Activated CD4-positive, alpha-beta T cell treated with anti-CD3 and anti-CD28 coated beads, Interleukin-2, Interleukin-4, amounts not matched to agents 100 ng/mL and 50 ng/mL, durations not matched to agents 16 hours and 8 hours (primary cell): Measurements from ENCODE around the gene MAGI1.
A peak's percentile ranks its signal among the peaks of the same experiment; 100 is the strongest.
"Not testable (repeated sequence)": the region's sequence is repeated elsewhere in the genome, so short reads cannot be mapped to it uniquely, and the experiment has no call there.

Source experiments
- DNase-seq: peaks from one replicate; pipeline ENCODE4 v3.0.0-alpha.2; 2020; ENCODE audit warnings: low spot score

MAGI1 gene

DNA sequence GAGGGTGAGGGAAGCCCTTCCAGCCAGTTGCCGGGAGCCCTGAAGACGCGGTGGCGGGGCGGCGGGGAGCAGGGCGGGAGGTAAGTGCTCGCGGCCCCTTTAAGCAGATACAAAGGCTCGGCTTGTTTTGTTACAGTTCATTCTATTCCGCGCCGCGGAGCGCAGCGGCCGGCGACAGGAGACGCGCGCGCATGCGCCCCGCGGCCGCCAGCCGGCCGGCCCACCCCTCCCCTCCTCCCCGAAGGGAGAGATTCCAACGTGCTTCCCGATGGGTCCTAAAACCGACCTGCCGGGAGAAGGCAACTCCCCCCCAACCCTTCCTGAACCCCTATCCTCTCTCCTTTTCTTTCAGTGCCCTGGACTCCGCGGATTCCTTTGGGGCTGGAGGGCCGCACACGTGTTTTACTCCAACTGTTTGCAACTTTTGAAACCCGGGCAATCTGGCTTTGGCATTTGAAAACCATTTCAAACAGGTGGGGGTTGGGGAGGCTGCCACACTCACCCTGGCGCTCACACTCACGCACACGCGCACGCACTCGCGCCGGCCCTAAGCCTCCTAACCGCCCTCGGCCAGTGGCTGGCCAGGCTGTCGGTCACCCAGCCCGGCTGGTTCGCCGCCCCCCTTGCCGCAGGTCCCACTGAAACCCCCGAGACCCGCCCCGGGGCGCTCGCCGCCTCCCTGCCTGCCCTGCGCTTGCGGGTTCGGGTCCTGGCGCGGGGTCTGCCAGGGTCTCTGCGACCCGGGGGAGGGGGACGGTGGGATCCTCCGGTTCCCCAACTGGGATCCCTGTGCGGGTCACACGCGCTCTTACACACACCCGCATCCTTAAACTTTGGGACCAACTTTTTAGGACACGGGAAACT, at the start of gene MAGI1:
Gene MAGI1, minus strand, starts transcription at position 193 of the 864 bp plus-strand sequence. CDS start 610 bp downstream, outside the sequence.
- DNase-seq, result peak; percentile 66

DNA sequence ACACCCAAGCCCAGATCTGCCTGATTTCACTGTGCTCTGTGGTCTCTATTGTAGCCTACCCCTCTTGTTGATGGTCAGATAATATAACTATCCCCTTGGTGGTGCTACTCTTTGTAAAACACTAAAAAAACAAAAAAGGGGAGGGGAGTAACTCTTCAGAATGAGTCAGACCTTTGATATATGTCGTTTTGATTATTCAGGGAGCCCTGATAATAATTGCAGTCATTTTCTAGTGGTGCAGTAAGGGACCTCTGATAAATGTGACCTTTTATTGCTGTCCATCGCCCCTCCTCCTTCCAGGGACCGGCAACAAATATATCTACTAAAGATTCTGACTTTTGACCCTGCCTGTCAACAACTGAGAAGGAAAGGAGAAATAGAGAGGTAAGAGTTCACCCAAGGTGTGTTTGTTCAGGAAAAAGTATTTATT, 45.1 kb upstream of the MAGI1 start:
- no peak for DNase-seq

DNA sequence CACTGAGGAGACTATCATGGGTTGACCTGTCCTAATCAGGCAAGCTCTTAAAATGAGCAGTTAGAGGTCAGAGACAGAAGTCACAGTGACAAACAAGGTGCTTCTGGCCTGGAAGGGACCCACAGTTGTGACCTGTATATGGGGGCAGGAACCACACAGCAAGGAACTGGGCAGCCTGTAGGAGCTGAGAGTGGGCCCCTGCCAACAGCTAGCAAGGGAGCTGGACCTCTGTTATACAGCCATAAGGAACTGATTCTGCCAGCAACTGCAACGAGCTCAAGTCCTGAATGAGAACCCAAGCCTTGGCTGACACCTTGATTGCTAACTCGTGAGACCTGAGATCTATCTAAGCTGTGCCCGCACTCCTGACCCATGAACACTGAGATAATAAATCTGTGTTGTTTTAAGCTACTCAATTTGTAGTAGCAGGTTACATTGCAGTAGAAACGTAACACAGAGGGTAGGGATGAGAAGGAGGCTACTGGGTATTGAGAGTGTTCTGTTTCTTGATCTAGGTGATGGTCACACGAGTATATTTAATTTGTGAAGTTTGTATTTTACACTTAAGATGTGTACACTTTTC, 44.5 kb upstream of the MAGI1 start:
- no peak for DNase-seq

DNA sequence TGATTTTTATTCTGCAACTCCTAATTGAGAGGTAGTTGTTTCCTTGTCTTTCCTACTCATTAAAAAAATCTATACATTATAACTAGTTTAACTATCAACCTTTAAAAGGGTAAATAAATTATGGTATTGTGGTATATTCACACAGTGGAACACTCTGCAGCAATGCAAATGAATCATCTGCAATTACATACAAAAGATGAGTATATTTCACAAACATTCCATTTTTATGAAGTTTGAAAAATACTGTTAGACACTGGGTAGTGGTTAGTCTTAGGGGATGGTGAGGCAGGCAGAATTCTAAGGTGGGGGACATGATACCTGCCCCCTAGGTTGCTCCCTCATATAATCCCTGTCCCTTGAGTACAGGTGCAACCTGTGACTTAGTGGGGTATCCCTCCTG, 44.0 kb upstream of the MAGI1 start:
- DNase-seq, result no peak

DNA sequence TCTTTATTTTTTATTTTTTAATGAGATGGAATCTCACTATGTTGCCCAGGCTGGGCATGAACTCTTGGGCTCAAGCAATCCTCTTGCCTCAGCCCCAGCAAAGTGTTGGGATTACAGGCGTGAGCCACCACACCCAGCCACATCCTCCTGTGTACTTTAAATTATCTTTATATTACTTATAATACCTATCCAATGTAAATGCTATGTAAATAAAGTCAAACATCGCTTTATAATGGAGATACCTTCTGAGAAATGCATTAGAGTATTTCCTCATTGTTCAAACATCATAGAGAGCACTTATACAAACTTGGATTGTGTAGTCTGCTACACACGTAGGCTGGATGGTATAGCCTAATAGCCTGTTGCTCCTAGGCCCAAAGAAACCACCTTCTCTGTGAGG, 41.4 kb upstream of the MAGI1 start:
- no peak for DNase-seq

DNA sequence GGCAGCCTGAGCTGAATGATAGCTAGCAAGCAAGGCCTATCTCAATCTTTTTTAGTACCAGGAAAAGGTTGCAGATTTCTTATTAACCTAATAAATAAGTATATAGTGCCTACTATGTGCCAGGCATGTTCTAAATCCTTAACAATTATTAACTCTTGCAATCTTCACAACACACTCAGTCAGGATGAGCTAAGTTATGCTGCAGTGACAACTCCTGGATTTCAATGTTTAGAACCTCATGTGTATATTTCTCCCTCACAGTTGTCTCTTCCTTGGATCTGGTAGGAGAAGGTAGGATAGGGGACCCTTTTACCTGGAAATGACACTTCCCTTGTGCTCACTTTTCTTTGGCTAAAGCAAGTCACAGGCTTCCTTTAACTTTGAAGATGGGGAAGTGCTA, 39.3 kb upstream of the MAGI1 start:
- DNase-seq, result no peak

DNA sequence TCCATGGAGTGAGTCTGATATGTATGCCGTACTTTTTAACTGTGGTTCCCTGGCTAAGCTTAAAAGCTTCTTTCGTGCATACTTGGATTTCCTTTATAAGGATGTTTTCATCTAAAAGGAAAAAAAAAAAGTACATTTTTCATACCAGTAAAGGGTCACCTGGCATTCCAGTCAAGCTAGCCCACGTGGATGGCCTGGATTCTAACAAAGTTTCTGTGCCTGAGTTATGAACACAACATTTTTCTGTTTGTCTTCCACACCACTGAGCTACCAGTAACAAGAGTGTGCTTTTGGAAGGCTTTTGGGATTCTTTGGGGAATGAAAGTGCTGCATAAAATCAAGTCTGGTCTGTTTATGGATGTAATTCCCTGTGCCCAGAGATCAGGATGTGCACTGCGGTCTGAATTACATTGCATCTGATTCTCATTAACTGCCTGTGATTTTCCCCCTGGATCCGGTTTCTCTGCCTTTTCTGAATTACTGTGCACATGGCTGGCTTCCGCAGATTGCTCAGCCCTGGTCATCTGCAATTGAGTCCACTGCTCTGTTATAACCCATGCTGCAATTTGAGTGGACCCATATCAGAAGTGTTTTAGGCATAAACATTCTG, 38.2 kb upstream of the MAGI1 start:
- no peak for DNase-seq

DNA sequence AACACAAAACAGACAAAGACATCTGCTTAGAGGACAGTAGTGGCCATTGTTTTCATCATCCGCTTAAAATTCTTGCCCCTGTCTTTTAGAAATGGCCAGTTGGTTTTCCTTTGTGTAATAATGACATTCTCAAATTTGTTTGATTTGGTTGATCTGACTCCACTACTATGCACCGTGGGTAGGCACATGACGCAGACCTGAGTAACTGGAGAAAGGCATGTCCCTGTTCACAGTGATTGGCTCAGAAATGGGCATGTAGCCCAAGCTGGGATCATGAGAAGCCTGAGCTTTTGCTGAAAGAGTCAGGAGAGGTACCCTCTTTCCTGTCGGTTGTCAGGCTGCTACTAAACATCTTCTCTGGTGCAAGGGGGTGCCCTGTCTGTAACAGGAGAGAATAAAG, 36.6 kb upstream of the MAGI1 start:
- no peak for DNase-seq

DNA sequence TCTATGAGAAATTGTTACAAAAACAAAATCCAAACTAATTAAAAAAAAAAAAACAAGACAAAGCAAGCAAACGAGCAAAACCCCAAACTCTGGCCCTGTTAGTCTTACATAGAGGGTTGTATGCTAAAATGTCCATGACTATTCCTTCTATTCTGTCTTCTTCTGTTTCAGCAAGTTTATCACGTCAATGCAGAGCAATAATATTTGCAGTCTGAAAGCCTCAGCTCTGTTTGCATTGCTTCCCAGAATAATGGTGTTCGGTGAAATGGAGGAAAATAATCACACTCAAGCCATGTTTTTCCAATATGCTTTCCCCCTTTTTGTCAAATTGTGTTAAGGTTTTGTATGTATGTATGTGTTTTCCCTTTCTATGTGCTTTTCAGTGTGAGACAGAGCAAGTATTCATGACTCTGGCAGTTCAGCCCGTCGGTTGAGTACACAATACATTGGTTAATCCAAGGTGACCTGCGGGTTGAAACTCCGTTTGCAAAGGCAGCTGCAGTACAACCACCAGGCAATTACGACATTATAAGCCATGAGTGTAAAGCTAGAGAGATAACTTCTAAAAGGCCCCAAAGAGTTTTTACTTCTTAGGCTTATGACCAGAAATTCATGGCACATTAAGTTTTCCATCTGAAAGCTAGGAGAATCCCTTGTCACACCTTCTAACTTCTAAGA, 34.9 kb upstream of the MAGI1 start:
- no peak for DNase-seq

DNA sequence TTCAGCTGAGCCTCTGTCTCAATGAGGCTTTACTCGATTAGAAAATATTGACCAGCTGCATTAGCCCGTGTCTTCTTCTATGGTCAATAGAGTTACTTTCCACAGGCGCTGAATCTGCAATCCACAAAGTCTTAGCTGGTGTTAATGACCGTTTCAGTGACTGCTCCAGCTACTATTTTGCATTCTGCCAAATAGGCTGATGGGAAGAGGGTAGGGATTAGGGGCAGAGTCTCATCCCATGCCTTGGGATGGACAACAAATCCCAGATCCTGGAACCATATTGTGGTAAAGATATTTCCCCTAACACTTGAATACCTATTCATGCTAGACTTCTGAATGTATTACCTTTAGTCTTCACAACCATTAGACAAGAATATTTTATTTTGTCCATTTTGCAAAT, 29.5 kb upstream of the MAGI1 start:
- DNase-seq, result no peak

DNA sequence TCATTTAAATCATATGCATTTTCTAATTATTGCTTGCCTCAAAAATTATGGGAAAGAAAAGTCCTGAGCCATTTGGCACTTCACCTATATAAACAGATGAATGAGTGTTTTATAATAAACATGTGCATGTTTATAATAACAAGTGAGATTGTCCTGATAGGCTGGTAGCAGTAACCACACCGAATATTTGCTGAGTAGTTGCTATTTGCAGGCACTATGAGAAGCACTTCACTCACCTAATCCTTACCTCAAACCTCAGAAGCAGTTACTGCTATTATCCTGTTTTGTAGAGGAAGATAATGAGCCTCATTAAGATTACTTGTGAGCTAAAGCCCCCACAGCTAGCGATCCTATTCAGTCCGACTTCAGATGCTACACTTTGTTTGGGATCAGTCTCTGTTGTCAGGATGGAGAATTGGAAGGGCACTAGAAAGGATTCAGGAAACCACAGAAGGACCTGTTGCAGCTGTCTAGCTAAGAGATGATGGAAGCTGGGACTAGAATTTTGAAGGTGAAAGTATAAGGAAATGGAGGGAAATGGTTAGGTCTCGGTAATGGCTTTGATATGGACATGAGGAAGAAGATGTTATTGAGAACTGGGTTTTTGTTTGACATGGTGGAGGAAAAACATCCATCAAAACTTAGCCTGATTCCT, 28.4 kb upstream of the MAGI1 start:
- DNase-seq, result no peak

DNA sequence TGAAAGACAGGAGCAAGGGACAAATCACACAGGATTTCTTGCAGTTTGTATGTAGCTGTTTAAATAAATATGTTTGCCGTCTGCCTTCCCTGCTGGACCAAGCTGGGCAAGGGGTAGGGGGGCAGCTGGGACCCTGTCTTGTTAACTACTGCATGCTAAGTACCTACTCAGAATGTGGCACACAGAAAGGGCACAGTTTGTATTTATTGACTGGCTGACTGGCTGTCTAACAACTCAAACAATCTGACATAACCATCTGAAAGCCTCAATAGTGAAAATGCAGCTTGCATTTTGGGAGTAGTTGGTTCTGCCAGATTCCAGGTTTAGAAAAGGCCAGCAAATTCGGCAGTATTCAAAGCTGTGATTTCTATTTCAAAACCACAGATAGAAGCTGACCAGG, 16.6 kb upstream of the MAGI1 start:
- DNase-seq, result no peak

DNA sequence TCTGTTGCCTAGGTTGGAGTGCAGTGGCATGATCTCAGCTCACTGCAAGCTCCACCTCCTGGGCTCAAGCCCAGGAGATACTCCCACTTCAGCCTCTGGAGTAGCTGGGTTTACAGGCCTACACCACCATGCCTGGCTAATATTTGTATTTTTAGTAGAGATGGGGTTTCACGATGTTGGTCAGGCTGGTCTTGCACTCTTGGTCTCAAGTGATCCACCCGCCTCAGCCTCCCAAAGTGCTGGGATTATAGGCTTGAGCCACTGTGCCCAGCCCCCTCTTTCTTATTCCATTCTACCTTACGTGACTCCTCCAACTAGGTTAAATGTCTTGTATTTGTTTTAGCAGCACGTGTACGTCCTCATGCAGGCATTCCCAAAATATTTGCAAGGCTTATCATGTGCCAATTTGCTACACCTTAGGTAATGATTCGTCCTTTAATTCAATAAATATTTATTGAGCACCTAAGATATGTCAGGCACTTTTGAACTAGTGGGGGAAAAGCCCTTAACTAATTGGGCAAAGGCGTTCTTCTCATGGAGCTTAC, 14.9 kb upstream of the MAGI1 start:
- DNase-seq, result no peak

DNA sequence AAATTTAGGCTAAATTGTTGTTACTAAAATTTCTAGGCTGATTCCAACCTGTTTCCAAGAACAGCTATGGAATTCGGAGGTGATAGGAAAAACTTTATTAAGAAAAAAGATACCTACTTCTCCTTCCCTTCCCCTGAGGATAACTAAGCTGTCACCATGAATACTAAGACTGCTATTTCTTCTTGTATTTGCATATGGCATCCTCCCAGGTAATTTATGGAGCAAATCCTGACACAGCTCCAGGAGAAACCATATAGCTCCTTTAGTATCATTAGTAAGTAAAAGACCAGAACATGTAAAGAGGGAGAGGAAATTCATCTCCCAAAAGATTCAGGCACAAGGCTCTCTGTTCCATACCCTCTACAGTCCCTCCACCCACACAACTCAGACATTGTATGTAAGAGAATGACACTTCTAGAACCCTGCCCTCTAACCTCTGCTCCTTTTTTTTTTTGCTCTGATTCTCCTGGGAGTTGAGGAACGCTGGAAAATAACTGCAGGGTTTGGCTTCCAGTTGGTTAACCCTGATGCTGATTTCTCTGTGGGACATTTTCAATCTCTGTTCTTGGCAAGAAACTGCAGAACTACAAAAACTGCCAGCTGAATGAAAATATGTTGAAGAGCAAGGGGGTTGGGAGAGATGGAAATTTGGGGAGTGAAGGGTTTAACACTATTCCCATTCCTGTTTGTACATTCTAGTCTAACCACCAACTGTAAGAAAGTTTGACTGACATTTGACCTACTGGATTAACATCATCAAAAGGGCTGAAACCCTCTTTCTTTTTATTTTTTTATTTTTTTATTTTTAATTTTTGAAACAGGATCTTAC, 14.2 kb upstream of the MAGI1 start:
- no peak for DNase-seq

DNA sequence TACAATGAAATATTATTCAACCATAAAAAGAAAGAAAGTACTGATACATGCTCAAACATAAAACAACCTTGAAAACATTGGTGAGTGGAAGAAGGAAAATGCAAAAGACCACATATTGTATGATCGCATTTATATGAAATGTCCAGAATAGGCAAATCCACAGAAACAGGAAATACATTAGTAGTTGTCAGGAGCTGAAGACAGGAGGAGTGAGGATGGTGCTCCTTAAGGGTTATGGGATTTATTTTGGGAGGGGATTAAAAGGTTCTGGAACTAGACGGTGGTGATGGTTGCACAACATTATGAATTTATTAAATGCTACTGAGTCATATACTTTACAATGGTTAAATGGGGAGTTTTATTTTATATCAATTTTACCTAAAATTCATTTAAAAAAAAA, 12.1 kb upstream of the MAGI1 start:
- DNase-seq, result no peak

DNA sequence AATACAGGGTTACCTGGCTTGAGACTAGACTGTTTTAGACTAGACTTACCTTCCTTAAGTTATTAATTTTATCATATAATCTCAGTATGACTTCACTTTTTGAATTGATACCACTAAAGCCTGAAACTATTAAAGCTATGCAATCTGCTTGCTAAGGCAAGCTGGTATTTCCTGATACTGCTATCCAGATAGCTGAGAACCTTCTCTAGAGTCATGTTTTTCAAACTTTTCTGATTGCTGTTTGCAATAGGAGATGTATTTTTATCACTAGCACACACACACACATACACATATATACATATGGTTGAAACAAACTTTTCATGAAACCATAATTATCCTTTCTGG, 9.3 kb upstream of the MAGI1 start:
- DNase-seq, result no peak

DNA sequence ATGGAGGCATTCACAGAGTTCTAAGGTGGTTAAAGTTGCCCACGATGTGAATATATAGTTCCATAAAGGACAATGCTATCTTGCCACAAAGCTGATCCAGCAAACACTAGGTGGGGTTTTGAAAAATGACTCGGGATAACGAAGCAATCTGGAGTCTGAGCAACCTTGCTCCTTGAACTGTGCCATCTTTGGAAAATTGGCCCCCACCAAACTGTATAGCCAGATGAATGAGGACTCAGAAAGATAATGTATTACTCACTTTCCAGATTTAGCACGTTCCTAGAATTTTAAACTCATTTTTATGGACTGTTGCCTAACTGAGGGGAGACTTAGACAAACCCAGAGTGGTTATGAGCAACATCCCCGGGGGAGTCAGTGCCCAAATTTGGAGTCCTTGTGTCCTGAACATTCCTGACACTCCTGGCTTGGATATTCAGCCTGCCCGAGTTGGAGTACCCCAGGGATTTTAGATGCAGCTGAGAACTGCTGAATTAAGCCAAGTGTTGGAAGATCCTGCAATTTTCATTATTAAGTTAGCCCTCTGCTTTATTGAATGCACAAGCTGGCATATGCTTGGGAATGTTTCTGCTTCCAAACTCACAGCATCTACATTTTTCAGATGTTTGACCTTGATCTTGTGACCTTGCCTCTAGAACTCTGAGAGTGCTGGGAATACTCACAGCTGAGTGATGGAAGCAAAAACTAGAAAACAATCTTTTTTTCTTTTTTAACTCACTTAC, 8.8 kb upstream of the MAGI1 start:
- no peak for DNase-seq

DNA sequence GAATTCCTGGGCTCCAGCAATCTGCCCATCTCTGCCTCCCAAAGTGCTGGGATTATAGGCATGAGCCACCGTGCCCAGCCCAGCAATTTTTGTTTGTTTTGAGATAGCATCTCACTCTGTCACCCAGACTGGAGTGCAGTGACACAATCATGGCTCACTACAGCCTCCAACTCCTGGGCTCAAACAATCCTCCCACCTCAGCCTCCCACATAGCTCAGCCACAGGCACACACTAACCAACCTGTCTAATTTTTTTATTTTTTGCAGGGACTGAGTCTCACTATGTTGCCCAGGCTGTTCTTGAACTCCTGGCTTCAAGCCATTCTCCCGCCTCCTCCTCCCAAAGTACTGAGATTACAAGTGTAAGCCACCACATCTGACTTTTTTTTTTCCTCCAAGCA, 7.6 kb upstream of the MAGI1 start:
- not testable (repeated sequence) for DNase-seq

DNA sequence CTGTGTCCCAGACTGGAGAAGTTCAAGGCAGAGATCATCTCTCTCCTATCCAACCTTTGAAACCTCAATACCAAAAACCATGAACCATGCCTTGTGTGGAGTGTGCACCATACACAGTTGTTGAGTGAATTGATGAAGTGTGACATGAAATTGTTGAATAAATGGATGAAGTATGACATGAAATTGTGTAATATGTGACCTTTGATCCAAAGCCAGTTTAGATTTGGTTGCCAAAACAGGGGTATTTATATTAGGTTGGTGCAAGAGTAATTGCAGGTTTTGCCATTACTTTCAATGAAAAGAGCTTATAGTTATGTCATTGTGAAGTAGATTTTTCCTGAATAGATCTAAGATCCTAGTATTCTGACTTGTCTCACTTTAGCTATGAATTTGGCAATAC, 3.1 kb upstream of the MAGI1 start:
- no peak for DNase-seq

DNA sequence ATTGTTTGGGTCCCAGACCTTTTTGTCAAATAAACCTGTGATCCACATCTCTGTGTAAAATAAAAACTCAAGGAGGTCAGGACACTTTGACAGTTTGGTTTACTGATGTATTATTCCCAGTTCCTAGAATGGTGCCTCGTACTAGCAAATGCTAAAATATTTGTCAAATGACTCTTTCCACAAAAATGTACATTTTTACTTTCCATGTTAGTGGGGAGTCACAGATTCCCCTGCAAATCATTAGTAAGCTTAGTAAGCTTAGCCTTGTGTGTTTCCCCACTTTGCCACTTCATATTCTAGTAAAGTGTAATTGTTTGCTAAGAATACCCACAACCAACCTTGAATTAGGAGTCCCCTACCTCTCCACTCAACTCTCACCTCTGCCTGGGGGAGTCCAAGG, 2.4 kb upstream of the MAGI1 start:
- no peak for DNase-seq

DNA sequence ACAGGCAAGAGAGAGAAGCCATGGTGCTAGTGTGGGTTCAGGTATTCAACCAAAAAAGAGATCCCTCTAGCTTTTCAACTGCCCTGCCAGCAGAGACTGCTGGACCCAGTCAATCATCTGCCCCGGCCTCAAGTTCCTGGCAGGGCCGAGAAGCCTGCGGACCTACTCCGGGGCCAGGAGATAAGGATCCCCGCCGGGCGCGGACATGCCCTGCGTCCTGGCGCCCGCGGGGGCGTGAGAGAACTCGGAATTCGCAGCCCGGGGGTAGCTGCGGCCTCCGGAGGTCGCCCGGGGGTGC, 821 bp upstream of the MAGI1 start:
- DNase-seq, result no peak
